Activated CD8-positive, alpha-beta memory T cell treated with anti-CD3 and anti-CD28 coated beads, Interleukin-2, amount 10 ng/mL, durations not matched to agents 7 days and 5 days (primary cell): ENCODE data around the gene XRCC4. TPM values are rescaled to one million over a fixed set of nuclear protein-coding genes. Genes with fewer than 3 reads are reported as not detected.

Source experiments
- ATAC-seq: fragments of 150-1000 bp; cut with Tn5 transposase; one replicate; pipeline ENCODE4 v1.10.0; 2021; ENCODE audit warnings: moderate library complexity
- CTCF ChIA-PET: fragments of 350-600 bp; sonication (Branson Sonifier 250); formaldehyde crosslinking; loops from one replicate; lab custom pipeline; 2021; ENCODE audit warnings: antibody characterized with exemption; lab: Charles Lee
- DNase-seq: peaks from one replicate; pipeline ENCODE4 v3.0.0-alpha.2; 2020
- H3K27ac Mint-ChIP-seq: one replicate; pipeline ENCODE4 v1.8.0; 2021; ENCODE audit warnings: mild to moderate bottlenecking, mixed read lengths
- H3K27me3 Mint-ChIP-seq: one replicate; pipeline ENCODE4 v1.8.0; 2021; ENCODE audit warnings: mixed read lengths
- H3K36me3 Mint-ChIP-seq: one replicate; pipeline ENCODE4 v1.8.0; 2021; ENCODE audit warnings: mild to moderate bottlenecking, mixed read lengths
- H3K4me1 Mint-ChIP-seq: one replicate; pipeline ENCODE4 v1.8.0; 2021; ENCODE audit warnings: mixed read lengths
- H3K4me3 Mint-ChIP-seq: one replicate; pipeline ENCODE4 v1.8.0; 2021; ENCODE audit warnings: mild to moderate bottlenecking, moderate library complexity, mixed read lengths
- H3K9me3 Mint-ChIP-seq: one replicate; pipeline ENCODE4 v1.8.0; 2022; ENCODE audit warnings: low read depth, mixed read lengths
- total RNA-seq, 2 experiments: library from RNA; stranded (reverse); gene quantifications; one replicate each; pipeline ENCODE4 v1.2.3, GENCODE V29; 2021

The XRCC4 gene
- total RNA-seq, 2 experiments from 2014 or later = 11.3 to 11.9 TPM

- ATAC-seq = no peak
- Mint-ChIP-seq H3K4me1 (no peaks in the 10 kb centered on the region), H3K27ac (no peak overlapping the region), H3K9me3 (no peaks in the 10 kb centered on the region), H3K4me3 (no peak overlapping the region), H3K36me3 (no peaks in the 10 kb centered on the region), H3K27me3 (no peaks in the 10 kb centered on the region)
- DNase-seq = no peak
- CTCF ChIA-PET = no interaction called here
Measured at GRCh38 chr5:83370957-83371356, 293.6 kb downstream of the XRCC4 start.

- no peaks in the 10 kb centered on the region for H3K27me3 Mint-ChIP-seq
- no peaks in the 10 kb centered on the region for H3K36me3 Mint-ChIP-seq
- no peaks in the 10 kb centered on the region for H3K9me3 Mint-ChIP-seq
- no peaks in the 10 kb centered on the region for H3K4me1 Mint-ChIP-seq
- DNase-seq (no peak), ATAC-seq (no peak)
- H3K4me3 Mint-ChIP-seq = no peak overlapping the region
- H3K27ac Mint-ChIP-seq = no peak overlapping the region
- CTCF ChIA-PET = no interaction called here
Measured at GRCh38 chr5:83371726-83372125, 294.4 kb downstream of the XRCC4 start.

GRCh38 chr5:83374547-83374946, 297.2 kb downstream of the XRCC4 start:
- H3K9me3 Mint-ChIP-seq = no peaks in the 10 kb centered on the region
- no peak overlapping the region for H3K27ac Mint-ChIP-seq
- ATAC-seq (no peak), DNase-seq (no peak)
- no peaks in the 10 kb centered on the region for H3K36me3 Mint-ChIP-seq
- H3K4me1 Mint-ChIP-seq = no peaks in the 10 kb centered on the region
- CTCF ChIA-PET = no interaction called here
- no peak overlapping the region for H3K4me3 Mint-ChIP-seq
- no peaks in the 10 kb centered on the region for H3K27me3 Mint-ChIP-seq

- CTCF ChIA-PET = no interaction called here
- no peaks in the 10 kb centered on the region for H3K9me3 Mint-ChIP-seq
- DNase-seq (no peak), ATAC-seq (no peak)
- H3K4me1 Mint-ChIP-seq = no peaks in the 10 kb centered on the region
- no peaks in the 10 kb centered on the region for H3K27me3 Mint-ChIP-seq
- no peak overlapping the region for H3K27ac Mint-ChIP-seq
- H3K36me3 Mint-ChIP-seq = no peaks in the 10 kb centered on the region
- no peak overlapping the region for H3K4me3 Mint-ChIP-seq
Measured at GRCh38 chr5:83375049-83375745, 297.9 kb downstream of the XRCC4 start.

- Mint-ChIP-seq H3K4me1 (no peaks in the 10 kb centered on the region), H3K9me3 (no peaks in the 10 kb centered on the region), H3K36me3 (no peaks in the 10 kb centered on the region), H3K4me3 (no peak overlapping the region), H3K27me3 (no peaks in the 10 kb centered on the region), H3K27ac (no peak overlapping the region)
- DNase-seq = no peak
- no peak for ATAC-seq
- CTCF ChIA-PET = no interaction called here
Measured at GRCh38 chr5:83376461-83376860, 299.1 kb downstream of the XRCC4 start.

- Mint-ChIP-seq H3K4me1 (no peaks in the 10 kb centered on the region), H3K4me3 (no peak overlapping the region), H3K9me3 (no peaks in the 10 kb centered on the region), H3K27me3 (no peaks in the 10 kb centered on the region), H3K27ac (no peak overlapping the region), H3K36me3 (no peaks in the 10 kb centered on the region)
- CTCF ChIA-PET = no interaction called here
- DNase-seq (no peak), ATAC-seq (no peak)
Measured at GRCh38 chr5:83377131-83377865, 300.0 kb downstream of the XRCC4 start.

- Mint-ChIP-seq H3K4me3 (no peak overlapping the region), H3K27me3 (no peaks in the 10 kb centered on the region), H3K27ac (no peak overlapping the region), H3K36me3 (no peaks in the 10 kb centered on the region), H3K4me1 (no peaks in the 10 kb centered on the region), H3K9me3 (no peaks in the 10 kb centered on the region)
- CTCF ChIA-PET = no interaction called here
- ATAC-seq = no peak
- no peak for DNase-seq
Measured at GRCh38 chr5:83378624-83379289, 301.4 kb downstream of the XRCC4 start.

GRCh38 chr5:83385812-83386211, 308.5 kb downstream of the XRCC4 start:
- no peaks in the 10 kb centered on the region for H3K4me1 Mint-ChIP-seq
- ATAC-seq = no peak
- no peaks in the 10 kb centered on the region for H3K27me3 Mint-ChIP-seq
- H3K4me3 Mint-ChIP-seq = no peak overlapping the region
- CTCF ChIA-PET = no interaction called here
- H3K36me3 Mint-ChIP-seq = no peaks in the 10 kb centered on the region
- no peak for DNase-seq
- no peaks in the 10 kb centered on the region for H3K9me3 Mint-ChIP-seq
- no peak overlapping the region for H3K27ac Mint-ChIP-seq

- DNase-seq (no peak), ATAC-seq (no peak)
- CTCF ChIA-PET = no interaction called here
- H3K27ac Mint-ChIP-seq = no peak overlapping the region
- no peaks in the 10 kb centered on the region for H3K27me3 Mint-ChIP-seq
- H3K4me3 Mint-ChIP-seq = no peak overlapping the region
- no peaks in the 10 kb centered on the region for H3K36me3 Mint-ChIP-seq
- H3K4me1 Mint-ChIP-seq = no peaks in the 10 kb centered on the region
- no peaks in the 10 kb centered on the region for H3K9me3 Mint-ChIP-seq
Measured at GRCh38 chr5:83387041-83387440, 309.7 kb downstream of the XRCC4 start.

- CTCF ChIA-PET = no interaction called here
- no peaks in the 10 kb centered on the region for H3K36me3 Mint-ChIP-seq
- ATAC-seq (no peak), DNase-seq (no peak)
- H3K9me3 Mint-ChIP-seq = no peaks in the 10 kb centered on the region
- no peak overlapping the region for H3K4me3 Mint-ChIP-seq
- H3K27me3 Mint-ChIP-seq = no peaks in the 10 kb centered on the region
- H3K27ac Mint-ChIP-seq = no peak overlapping the region
- H3K4me1 Mint-ChIP-seq = no peaks in the 10 kb centered on the region
Measured at GRCh38 chr5:83388608-83389007, 311.3 kb downstream of the XRCC4 start.

- H3K36me3 Mint-ChIP-seq = no peaks in the 10 kb centered on the region
- no peak for DNase-seq
- no peaks in the 10 kb centered on the region for H3K27me3 Mint-ChIP-seq
- no peak overlapping the region for H3K27ac Mint-ChIP-seq
- H3K9me3 Mint-ChIP-seq = no peaks in the 10 kb centered on the region
- CTCF ChIA-PET = no interaction called here
- no peak overlapping the region for H3K4me3 Mint-ChIP-seq
- no peak for ATAC-seq
- no peaks in the 10 kb centered on the region for H3K4me1 Mint-ChIP-seq
Measured at GRCh38 chr5:83392766-83393503, 315.6 kb downstream of the XRCC4 start.

- ATAC-seq (no peak), DNase-seq (no peak)
- no peaks in the 10 kb centered on the region for H3K36me3 Mint-ChIP-seq
- H3K9me3 Mint-ChIP-seq = no peaks in the 10 kb centered on the region
- no peaks in the 10 kb centered on the region for H3K4me1 Mint-ChIP-seq
- no peaks in the 10 kb centered on the region for H3K27me3 Mint-ChIP-seq
- no peak overlapping the region for H3K4me3 Mint-ChIP-seq
- no peak overlapping the region for H3K27ac Mint-ChIP-seq
- CTCF ChIA-PET = no interaction called here
Measured at GRCh38 chr5:83393504-83393866, 316.1 kb downstream of the XRCC4 start.

GRCh38 chr5:83394190-83394589, 316.8 kb downstream of the XRCC4 start:
- H3K36me3 Mint-ChIP-seq = no peaks in the 10 kb centered on the region
- H3K27me3 Mint-ChIP-seq = no peaks in the 10 kb centered on the region
- H3K9me3 Mint-ChIP-seq = no peaks in the 10 kb centered on the region
- CTCF ChIA-PET = no interaction called here
- H3K27ac Mint-ChIP-seq = no peak overlapping the region
- DNase-seq (no peak), ATAC-seq (no peak)
- no peak overlapping the region for H3K4me3 Mint-ChIP-seq
- H3K4me1 Mint-ChIP-seq = no peaks in the 10 kb centered on the region
